Activated effector memory CD4-positive, alpha-beta T cell treated with Interleukin-2 at 50 U/mL for 16 hours (primary cell): Measurements from ENCODE around the gene FGD1.
A peak's percentile ranks its signal among the peaks of the same experiment; 100 is the strongest.
"Not testable (repeated sequence)": the region's sequence is repeated elsewhere in the genome, so short reads cannot be mapped to it uniquely, and the experiment has no call there.

Source experiments
- DNase-seq: peaks from one replicate; pipeline ENCODE4 v3.0.0-alpha.2; 2020

The FGD1 gene

DNA sequence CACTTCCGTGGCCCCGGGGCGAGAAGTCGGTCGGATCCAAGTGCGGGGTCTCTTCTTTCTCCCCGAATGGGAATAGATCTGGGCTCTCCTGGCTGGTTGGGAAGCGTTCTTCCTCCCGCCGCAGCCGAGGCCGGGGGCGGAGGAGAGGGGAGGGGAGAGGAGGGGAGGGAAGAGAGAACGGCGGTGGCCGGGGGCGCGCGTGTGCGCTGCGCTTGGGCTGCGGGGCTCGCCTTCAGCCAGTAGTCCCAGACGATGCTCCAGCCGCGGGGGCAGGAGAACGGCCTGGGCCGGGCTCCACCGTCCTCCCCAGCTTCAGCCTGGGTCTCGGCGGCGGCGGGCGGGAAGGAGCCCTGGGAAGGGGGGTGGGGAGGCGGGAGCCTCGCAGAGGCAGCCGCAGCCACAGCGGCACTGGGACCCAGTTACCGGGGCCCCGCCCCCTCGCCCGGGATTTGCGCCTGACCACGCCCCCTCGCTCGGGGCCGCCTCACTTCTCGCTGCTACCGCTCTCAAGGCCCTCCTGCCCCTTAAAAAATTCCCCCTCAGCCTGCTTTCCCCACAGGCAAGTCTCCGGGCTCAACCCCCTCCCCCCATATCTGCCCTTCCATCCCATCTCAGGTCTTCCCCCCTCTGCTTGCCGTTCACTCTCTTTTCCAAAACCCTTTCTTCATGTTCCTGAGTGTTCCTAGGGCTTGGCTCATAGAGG lies at the start of gene FGD1:
Gene FGD1, minus strand, starts transcription at position 421 of the 703 bp plus-strand sequence. CDS start 802 bp downstream, outside the sequence.
- no peak for DNase-seq

DNA sequence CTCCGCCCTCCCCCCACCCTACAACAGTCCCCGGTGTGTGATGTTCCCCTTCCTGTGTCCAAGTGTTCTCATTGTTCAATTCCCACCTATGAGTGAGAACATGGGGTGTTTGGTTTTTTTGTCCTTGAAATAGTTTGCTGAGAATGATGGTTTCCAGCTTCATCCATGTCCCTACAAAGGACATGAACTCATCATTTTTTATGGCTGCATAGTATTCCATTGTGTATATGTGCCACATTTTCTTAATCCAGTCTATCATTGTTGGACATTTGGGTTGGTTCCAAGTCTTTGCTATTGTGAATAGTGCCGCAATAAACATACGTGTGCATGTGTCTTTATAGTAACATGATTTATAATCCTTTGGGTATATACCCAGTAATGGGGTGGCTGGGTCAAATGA lies 46.2 kb upstream of the FGD1 start:
- DNase-seq: not testable (repeated sequence)

DNA sequence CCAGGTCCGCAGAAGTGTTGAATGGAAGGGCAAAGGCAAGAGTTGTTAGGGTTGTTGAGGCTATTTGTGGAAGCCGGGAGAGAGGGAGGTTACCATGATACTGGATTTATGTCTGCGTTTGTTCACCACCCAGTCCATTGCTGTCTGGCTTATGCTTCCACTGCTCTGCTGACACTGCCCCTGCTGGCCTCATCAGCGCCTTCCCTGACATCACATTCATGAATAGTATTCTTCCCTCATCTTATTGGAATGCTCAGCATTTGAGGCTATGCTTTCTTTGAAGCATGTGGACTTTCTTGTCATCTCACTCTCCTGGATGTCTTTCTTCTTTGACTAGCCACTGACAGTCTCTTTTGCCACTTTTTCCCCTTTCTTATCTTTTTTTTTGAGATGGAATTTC lies 44.3 kb upstream of the FGD1 start:
- no peak for DNase-seq

DNA sequence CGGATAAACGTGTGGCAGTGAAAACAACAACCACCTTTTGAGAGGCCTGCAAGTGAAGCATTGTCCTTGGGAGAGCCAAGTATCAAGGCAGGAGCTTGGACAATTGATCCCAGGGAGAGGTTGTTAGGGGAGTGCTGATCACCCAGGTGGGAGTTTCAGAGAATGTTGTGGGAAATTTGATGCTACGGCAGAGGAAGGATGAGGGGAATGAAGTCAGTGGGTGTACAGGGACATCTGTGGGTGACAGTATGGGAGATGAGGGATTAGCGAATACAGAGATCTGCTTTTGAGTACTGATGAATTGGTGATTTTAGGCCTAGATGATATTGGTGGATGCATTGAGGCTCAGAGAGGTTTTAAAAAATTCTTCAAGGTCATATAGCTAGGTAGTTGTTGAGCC lies 38.2 kb upstream of the FGD1 start:
- no peak for DNase-seq

DNA sequence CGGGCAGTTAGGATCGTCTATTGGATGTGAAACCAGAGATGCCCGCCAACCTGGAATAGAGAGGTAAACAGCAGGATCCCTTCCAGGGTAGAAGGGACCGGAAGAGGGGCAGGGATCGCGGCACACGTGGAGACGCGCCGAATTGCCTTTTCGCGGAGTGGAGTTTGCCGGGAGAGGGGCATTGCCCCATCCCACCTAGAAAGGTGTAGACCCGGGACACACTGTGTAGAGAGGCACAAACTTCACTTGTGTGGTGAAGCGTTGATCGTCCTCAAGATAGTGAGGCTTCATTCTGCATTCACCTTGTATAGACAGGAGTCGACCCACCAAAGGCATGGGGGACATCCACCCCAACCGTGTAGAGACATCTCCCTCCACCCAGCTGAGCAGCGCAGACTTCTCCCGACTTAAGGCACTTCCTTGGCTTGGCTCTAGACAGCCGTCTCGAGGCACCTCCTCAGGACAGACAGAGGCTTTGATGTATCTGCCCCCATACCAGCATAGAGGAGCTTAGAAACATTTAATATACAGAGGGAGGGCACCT lies 34.4 kb upstream of the FGD1 start:
- peak; percentile 2 for DNase-seq

DNA sequence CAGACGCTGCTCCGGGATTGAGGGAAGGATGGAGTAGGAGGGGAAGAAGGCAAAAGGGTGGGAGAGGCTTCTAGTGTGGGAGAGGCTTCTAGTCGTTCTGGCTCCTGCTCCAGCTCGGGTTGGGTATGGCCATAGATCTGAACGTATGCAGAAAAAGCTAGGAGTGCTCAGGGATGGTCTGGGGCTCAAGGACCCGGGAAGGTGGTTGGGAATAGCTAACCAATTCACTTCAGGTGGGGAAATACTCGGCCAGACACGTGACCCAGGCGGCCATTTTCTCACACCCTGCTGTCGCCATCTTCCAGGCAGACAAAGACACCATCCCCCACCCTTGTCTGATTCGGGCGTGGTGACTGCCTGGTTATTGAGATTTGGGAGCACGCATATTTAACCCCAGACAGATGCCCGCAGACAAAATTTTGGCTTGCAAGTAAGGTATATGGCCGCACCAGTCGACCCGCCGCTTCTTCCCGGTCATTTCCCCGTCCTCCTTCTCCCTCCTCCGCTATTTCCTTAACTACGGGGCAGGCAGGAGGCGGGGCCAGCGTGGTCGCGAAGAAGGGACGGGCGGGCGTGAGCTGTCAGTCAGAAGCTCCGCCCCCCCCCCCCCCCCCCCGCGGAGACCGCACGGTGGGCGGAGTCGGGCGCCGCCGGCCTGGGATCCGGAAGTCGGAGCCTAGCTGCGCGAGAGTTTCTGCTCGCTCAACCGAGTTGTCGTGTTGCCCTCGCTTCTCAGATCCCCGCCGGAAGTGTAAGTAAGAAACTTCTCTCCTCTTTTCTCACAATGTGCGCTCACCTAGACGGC lies 33.7 kb upstream of the FGD1 start, which contains the start of gene GNL3L:
Gene GNL3L, plus strand, starts transcription at position 668 of the 805 bp plus-strand sequence. CDS start 2,348 bp downstream, outside the sequence.
- DNase-seq: peak; percentile 73

DNA sequence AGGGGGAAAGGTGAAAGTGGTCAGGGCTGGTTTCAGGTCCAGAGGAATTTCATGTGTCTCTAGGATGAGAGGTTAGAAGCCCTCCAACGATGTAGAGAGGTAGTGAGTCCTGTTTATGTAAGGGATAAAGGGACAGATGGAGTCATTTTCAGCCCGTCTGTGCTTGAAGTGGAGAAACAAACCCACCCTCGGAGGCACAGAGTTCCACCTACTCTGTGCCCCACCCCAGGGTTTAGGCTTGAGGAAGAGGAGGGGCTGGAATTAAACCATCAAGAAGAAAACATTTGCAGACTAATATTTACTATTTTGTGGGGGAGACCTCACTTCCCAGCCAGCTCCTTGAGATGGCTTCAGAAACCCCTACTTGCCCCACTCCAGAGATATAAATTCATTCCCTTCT lies 33.1 kb upstream of the FGD1 start:
- DNase-seq: no peak

DNA sequence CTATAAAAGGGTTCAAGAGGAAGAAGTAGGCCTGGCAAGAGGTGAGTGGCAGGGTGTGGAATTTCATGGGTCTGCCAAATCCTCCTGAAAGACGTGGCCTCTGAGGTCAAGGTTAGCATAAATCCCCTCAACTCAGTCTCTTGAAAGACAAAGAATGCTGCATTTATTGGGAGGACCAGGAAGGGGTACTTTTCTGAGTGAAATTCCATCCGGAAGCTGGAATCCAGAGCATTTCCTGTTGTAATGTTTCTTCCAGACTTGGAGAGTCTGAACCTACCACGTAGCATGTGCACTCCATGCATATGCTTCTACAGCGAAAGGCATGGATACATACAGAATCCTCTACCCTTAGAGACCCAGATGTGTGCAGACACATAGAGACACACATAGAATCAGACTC lies 13.4 kb upstream of the FGD1 start:
- no peak for DNase-seq

DNA sequence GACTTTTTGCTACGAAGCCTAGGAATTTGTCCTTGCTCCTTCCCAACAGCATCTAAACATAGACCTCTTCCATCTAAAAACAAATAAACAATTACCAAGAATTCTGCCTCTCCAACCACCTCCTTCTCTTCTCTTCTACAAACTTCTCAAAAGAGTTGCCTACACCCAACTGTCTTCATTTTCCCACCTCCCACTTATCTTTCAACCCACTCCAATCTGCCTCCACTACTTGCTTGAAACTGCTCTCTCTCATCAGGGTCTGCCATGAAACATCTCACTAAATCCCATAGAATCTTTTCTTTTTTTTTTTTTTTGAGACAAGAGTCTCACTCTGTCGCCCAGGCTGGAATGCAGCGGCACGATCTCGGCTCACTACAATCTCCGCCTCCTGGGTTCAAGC lies 902 bp upstream of the FGD1 start:
- no peak for DNase-seq

DNA sequence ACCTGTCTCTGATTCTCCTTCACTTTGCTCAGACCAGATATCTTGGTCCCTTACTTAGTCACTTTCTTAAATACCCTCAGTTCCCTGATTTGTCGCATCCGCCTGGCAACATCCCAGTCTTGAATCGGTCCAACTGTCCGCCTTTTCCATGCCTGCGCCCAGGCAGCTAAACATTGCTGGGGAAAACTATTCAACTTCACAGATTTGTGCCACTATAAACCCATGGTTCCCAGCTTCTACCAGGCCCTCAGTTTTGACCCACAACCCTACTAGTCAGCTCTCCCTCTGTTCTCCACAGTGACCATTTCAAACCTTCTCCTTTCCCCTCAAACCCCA lies 451 bp upstream of the FGD1 start:
- no peak for DNase-seq

DNA sequence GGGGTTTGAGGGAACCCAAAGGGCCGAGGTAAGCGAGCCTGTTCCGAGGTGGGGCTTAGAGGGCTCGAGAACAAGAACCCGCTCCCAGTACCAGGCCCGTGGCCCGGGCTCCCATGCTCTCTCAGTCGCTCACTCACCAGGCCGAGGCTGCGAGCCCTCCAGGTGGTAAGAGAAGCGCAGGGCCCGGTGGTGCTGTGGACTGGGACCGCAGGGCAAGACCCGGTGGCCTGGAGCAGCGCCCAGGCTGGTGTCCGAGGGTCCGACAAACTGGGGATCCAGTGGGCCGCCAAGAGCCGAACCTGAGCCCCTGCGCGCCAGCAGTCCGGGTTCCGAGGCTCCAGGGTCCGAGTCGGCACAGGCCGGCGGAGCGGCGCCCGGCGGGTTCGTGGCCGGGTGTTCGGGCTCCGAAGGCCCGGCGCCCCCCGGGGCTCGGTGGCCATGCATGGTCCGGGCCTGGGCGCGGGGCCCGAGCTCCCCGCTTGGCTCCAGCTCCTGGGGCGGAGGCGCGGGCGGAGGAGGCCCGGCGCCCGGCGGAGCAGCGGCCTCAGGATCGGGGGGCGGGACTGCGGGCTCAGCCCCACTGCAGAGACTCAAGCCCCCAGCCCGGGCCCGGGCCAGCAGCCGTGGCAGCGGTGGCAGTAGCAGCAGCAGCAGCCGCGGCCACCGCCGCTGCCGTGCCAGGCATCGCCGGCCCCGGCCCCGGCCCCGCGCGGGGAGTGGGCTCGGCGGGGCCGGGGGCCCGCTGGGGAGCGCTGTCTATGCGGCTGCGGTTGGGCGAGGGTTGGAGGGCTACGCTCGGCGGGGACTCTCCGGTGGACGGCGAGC lies 833 bp downstream of the FGD1 start:
- no peak for DNase-seq

DNA sequence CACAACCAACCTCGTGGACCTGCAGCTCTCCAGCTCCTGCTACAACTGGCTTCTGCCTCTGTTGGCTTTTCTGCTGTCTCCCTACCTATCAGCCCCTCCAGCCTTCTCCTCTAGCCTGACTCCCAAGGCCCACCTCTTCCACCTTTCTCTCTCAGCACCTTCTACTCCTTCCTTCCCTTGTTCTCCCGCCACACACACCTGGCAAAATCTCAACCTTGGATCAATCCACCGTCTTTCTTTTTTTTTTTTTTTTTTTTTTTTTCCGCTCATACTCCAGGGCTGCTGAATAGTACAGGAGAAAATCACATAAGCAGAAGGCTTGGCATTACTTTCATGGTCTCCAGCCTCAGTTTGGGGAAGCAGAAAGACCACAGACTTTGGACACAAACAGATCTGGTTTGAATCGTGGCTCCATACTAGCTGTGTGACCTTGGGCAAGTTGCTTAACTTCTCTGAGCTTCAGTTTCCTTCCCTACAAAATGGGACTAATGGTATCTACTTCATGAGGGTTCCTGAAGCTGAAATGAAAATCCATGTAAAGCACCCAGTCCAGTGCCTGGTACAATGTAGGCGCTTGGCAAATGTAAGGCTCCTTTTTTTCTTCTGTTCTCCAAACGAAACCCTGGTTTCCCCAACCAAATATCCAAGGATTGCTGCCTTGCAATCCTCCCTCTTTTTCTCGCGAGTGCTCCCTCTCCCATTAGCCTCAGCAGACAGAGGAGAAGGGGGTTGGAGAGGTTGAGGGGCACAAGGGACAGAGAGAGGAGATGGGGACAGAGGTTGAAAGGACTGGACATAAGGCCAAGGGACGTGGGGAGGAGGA lies 1.7 kb downstream of the FGD1 start:
- no peak for DNase-seq

DNA sequence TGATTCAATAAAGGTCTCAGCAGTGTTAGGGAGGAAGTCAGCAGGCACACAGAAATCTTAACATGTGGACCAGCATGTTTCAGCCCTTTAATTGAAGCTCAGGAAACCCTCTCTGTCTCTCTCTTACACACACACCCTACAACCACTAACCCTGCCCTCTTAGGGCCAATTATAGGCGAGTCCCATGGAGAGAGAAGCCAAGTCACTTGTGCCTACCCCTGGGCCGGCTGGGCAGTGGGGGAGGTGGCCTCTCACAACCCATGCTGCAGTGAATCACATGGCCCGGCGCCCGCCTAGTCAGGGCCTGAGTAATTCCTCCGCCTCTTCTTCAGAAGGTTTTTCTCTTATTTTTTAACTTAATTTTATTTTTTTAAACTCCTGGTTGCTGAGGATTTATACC lies 3.7 kb downstream of the FGD1 start:
- no peak for DNase-seq

DNA sequence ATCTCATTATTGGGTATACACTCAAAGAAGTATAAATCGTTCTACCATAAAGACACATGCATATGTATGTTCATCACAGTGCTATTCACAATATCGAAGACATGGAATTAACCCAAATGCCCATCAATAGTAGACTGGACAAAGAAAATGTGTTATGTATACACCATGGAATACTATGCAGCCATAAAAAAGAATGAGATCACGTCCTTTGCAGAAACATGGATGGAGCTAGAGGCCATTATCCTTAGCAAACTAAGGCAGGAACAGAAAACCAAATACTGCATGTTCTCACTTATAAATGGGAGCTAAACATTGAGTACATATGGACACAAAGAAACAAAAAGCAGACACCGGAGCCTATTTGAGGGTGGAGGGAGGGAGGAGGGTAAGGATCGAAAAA lies 6.2 kb downstream of the FGD1 start:
- not testable (repeated sequence) for DNase-seq

DNA sequence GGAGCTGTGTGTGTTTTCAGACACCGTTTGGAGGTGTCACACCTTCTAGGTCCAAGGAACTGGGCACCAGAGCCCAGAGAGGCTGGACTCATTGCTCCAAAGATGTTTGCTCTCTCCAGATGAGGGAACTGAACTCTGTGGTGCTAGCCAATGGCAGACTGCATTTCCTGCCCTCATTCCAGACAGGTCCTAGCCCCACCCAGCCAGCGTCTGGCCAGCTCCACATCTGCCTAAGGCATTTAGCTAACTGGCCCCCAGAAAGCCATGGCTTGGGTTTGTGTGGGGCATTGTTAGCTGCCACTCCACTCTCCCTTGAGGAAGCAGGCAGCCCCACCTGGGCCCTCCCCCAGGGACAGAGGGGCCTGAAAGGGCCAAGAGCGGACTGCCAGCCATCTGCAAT lies 11.4 kb downstream of the FGD1 start:
- DNase-seq: no peak

DNA sequence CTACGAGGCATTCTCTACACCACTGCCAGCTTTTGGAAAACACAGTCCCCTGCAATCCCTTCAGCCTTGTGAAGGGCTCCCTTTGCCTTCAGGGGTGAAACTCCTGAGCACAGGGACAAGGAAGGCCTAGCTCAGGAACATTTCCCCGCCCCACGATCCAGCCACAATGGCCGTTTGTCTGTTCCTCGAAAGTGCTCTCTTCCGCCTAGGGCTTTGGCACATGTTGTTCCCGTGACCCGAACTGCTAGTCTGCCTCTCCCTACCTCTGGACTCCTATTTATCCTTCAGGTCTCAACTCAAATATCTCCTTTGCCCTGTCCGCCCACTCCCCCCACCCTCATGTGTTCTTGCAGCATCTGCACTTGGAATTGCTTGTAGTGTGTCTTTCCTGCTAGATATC lies 12.1 kb downstream of the FGD1 start:
- no peak for DNase-seq

DNA sequence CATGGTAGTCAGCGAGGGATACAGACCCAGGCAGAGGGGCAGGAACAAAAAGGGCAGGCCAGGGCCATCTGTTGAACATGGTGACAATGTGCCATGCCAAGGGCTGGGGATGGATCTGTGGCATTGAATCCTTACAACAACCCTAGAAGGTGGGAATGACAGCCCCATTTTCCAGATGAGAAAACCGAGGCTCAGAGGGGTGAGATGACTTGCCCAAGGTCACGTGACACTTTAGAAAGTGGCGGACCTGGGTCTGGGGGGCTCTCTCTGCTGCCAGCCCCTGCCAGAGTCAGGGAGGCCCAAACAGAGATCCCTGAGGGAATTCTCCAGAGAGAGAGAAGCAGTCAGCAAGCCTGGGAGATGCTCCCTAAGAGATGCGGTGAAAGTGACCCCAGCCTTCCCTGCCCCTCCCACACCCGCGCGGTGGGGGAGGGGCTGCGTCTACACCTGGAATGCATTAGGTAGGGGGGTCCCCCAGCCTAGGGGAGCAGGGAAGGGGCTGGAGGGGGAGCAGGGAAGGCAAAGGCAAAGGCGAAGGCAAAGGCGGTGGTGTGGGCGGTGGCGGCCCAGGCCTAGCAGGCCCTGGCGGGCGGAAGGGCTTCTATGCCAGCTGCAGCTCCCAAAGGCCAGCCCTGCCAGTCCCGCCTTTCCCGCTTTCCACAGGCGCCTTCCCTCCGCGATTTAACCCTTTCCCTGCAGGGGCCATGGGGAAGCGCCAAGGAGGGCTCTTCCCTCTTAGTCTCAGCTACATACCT lies 13.0 kb downstream of the FGD1 start:
- DNase-seq: no peak

DNA sequence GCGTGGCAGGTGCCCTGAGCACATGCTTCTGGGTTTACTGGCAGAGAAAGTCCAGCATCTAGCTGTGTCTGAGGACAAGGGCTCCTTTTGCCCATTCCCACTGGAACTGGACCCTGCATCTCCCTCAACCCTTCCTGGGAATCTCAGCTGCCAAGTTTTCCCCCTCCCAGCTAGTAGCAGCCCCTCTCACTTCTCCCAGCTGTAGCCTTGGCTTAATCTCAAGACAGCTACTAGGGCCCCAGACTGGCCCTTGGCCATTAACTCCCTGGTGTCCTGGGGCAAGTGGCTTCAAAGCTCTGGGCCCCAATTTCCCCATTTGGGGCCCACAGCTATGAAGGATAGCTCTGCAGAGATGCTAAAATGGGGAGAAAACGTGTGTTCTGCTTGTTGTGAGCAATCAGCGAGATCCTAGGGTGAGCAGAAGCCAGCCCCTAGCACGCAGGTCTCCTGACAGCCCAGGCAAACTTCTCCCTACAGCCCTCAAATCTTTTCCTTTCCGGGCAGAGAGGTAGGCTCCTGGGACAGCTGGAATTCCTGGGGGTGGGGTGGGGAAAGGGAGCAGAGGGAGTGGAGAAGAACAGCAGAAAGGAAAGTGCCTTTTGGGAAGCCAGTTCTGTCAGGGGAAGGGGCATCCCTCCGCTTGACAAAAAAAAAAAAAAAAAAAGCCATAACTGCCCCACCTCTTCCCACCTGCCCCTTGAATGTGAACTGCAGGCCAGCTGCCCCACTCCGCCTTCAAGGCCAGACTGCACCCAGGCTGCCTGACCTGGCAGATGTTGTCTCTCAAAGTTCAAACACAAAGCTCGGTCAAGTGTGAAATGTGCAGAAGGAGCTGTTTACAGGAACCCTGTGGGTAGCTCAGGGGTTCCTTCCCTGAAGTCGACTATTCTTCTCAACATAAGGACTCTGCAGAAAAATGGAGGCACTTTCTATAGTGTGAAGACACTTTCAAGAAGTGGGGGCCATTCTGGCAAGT lies 16.6 kb downstream of the FGD1 start:
- DNase-seq: no peak

DNA sequence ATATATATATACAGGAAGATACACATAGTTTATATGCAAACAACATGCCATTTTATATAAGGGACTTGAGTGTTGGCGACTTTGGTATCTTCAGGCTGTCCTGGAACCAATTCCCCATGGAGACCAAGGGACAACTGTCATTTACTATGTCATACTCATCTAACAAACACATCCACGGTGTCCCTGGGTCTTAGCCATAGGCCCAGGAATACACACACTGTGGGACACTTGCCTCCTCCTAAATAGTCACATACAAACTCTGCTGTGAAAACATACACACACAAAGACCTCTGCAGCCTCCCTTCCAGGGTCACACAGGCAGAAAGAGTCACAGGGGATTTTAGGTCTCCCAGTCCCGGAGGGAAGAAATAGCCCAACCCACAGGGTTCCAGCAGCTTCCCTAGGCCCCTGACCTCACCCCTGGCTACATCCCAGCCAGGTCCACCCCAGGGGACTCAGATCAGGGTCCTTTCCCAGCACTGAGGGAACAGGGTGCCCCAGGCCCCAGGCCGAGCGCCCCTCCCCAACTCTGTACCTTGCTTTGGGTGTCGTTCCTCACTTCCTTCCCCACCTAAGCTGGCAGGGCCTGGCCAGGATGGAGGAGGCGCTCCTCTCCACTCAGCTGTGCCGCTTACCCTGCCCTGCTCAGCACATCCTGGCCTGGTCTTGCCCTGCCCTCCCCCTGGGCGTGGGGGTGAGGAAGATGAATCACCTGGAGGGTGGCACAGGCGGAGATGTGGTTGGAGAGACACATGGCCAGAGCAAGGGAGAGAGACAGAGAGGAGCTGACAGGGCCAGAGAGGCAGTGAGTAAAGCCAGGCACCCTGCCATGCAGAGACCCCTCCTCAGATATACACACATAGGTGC lies 21.8 kb downstream of the FGD1 start:
- no peak for DNase-seq
